ENCODE data around the gene TBC1D10B.

GRCh38 chr16:30398661-30399434, 28.6 kb upstream of the TBC1D10B start:
- TF ChIP-seq ESRRG (CRISPR knock-in tag; IDR thresholded peaks at IDR 0.05) (no peak), ZNF70 (CRISPR knock-in tag; IDR thresholded peaks at IDR 0.05) (no peak), ZNF8 (CRISPR knock-in tag; IDR thresholded peaks at IDR 0.05) (no peak), ARNTL (CRISPR knock-in tag; IDR thresholded peaks at IDR 0.05; ENCODE audit: borderline replicate concordance, low read depth) (no peak), POU6F1 (CRISPR knock-in tag; IDR thresholded peaks at IDR 0.05; ENCODE audit: borderline replicate concordance, low read depth) (no peak), ZFP30 (CRISPR knock-in tag; IDR thresholded peaks at IDR 0.05) (no peak), PATZ1 (CRISPR knock-in tag; IDR thresholded peaks at IDR 0.05; ENCODE audit: borderline replicate concordance) (no peak), GLIS3 (CRISPR knock-in tag; IDR thresholded peaks at IDR 0.05) (no peak), ZNF565 (CRISPR knock-in tag; conservative IDR thresholded peaks at IDR 0.05; ENCODE audit: low read depth) (no peak), ISL1 (CRISPR knock-in tag; IDR thresholded peaks at IDR 0.05) (no peak), CSRNP3 (CRISPR knock-in tag; IDR thresholded peaks at IDR 0.05) (no peak), ZC3H10 (CRISPR knock-in tag; IDR thresholded peaks at IDR 0.05) (no peak), RARB (CRISPR knock-in tag; IDR thresholded peaks at IDR 0.05) (no peak), SNAI2 (CRISPR knock-in tag; IDR thresholded peaks at IDR 0.05) (no peak)

Data from SK-N-SH treated with all-trans-retinoic acid at 6 μM for 48 hours (cell line).